GM18505 (cell line): Measurements from ENCODE around the gene ECEL1.
"Not testable (repeated sequence)": the region's sequence is repeated elsewhere in the genome, so short reads cannot be mapped to it uniquely, and the experiment has no call there.

Experiments used
- ATAC-seq: cut with Tn5 transposase; IDR thresholded peaks from one replicate; pipeline ENCODE4 v1.9.1; 2021; ENCODE audit not compliant: unreplicated experiment
- POLR2A ChIP-seq: IDR thresholded peaks from 4 replicates; pipeline ENCODE4 v1.6.1; 2011; ENCODE audit warnings: borderline replicate concordance; ENCODE audit not compliant: insufficient read depth, insufficient read length; ENCODE audit errors: extremely low read depth

Gene ECEL1

DNA sequence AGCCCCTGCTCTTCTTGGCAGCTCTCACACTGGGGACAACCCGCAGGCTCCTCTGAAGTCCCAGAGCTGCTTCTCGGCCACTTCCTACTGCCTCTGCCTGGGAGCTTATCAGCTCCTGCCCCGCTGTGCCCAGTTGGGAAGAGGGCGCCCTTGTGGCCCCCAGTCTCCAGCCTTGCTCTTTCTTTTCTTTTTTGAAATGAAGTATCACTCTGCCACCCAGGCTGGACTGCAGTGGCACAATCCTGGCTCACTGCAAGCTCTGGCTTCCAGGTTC, 52.3 kb downstream of the ECEL1 start:
- TF ChIP-seq POLR2A = no peak
- no peak for ATAC-seq

DNA sequence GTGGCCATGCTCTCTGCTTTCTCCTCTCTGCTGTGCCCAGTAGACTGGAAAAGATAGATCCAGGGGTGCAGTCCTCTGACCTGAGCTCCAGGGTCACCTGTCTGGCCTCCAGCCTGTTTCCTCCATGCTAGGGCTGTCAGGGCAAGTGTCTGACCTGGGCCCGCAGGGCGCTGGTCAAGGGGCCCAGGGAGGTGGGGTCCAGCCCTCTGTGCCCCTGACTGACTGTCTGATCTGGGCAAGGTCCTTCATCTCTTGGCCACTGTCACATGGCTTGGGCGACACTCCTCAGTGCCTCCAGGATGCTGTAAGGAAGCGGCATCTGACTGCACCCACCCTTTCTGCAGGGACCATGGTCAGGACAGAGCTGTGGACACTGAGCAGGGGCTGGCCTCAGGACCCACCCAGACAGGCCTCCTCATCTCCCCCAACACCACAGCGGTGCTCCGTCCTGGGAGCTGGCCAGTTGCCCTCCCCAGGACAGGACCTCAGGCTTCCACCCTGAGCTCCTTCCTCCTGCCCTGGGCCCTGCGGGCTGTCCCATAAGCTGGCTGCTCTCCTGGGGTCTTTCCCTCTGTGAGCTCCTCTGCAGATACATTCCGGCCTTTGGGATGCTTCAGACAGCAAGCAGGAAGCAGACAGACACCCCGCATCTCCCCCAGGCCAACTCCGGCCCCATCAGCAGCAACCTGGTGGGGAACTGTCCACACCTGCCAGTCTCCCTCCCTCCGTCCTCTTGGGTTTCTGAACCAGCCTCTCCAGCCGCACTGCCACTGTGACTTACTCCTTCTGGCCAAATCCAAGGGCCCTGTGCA, 52.9 kb downstream of the ECEL1 start:
- ATAC-seq = no peak
- TF ChIP-seq POLR2A = no peak

DNA sequence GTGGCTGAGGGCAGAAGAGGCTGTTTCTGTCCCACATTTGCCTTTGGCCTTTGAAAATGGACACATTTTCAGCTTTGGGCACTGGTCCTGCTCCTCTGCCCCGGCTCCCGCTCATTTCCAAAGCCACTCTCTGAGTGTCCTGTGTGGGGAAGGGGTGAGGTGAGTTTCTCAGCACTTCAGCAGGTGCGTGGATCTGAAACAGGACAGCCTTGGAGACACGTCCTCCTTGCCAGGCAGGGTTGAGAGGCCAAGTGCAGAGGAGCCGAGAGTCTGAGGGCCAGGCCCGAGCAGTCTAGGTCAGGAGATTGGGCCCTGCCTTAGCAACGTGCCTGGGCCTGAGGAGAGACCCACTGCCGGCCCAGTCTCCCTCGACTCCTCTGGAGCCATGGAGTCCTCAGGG, 53.5 kb downstream of the ECEL1 start:
- ATAC-seq = no peak
- TF ChIP-seq POLR2A = no peak

DNA sequence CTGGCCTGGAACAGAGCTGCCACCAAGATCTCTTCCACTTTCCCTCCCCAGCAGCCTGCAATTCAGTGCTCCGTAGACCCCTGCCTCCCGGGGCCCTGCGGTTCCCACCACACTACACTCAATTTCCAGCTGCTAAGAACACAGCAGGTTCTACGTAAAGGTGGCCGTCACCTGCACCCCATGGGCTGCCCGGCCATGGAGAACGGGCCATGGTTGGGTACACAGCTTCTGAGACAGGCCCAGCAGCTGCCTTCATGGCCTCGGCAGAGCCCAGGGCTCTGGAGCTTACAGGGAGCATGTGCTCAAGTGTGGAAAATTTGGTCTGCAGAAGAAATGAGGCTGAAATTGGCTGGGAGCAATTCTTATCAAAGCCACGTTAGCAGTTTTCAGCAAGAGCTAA, 54.0 kb downstream of the ECEL1 start:
- ATAC-seq = not testable (repeated sequence)

DNA sequence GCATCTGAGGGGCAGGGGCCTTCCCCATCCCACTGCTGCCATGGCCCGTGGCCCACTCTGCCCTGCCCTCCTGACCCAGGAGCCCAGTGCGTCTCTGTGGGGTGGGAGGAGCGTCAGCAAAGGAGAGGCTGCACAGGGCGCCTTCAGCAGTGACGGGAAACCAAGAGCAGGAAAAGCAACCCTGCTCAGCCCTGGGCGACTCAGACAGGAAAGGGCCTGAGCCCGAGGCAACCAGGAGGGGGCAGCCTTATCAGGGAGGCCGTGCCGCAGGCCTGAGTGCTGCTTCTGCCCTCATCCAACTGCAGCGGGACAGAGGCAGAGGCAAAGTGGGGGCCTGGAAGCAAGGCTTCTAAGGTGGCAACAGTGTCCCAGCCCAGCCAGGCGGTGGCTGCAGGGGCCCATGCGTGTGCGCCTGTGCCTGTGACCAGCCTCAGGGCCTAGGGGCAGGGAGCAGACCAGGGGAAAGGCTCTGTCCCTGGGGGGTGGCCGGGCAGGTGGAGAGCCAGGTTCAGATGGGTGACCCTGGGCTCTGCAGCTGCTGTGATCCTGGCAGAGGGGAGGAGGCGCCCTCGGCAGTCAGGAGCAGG, 54.9 kb downstream of the ECEL1 start:
- TF ChIP-seq POLR2A = no peak
- ATAC-seq = no peak

DNA sequence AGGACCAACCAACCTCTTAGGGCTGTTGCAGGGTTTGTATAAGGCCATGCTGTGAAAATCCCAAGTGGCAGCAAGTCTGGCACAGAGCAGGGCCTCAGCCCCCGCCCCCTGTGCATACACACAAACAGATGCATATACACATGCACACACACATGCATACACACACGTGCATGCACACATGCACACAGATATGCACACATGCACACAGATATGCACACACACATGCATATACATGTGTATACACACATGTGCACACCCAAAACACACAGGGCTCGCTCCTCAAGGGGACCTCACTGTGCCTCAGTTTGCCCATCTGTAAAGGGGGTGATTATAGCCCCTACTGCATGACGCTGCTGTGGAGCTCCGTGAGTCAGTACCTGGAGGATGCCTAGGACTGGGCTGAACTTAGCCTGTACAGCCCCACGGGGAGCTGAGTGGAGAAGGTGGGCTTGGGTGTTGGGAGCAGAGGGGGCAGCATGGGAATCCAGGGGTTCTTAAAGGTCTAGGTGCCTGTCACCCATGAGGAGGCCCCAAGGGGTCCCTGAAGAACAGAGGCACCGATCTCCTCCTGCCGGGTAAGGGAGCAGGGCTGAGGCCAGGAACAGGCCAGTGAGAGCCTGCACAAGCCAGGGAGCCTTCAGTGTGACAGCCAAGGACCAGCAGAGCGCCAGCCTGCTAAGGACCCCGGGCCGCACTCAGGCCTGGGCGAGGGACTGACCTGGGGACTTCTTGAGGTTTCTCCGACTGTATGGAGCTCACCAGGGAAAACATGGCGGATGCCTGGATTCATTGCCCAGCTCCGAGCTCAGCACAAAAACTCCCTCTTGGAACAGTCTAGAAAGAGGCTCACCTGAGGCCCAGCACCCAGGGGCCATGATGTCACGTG, 55.7 kb downstream of the ECEL1 start:
- no peak for ATAC-seq
- TF ChIP-seq POLR2A = no peak
